B cell (primary cell): ENCODE results near the gene FAM114A2. TPM values are rescaled to one million over a fixed set of nuclear protein-coding genes. Genes with fewer than 3 reads are reported as not detected.

Experiments
- ATAC-seq: fragments of 200-7000 bp; cut with Tn5 transposase; one replicate; pipeline ENCODE4 v1.10.0; 2021; ENCODE audit warnings: low read depth, mild to moderate bottlenecking, moderate number of reproducible peaks, moderate library complexity
- CTCF ChIA-PET: fragments of 350-600 bp; sonication (Branson Sonifier 250); formaldehyde crosslinking; loops from one replicate; lab custom pipeline; 2021; ENCODE audit warnings: antibody characterized with exemption, inconsistent platforms; lab: Charles Lee
- POLR2A ChIA-PET: fragments of 350-600 bp; sonication (Branson Sonifier 250); formaldehyde crosslinking; loops from one replicate; lab custom pipeline; 2021; ENCODE audit warnings: antibody characterized with exemption; lab: Charles Lee
- DNase-seq: peaks from one replicate; pipeline ENCODE4 v3.0.0; 2013
- H2AFZ ChIP-seq: 2 replicates; pipeline ENCODE4 v1.6.1; 2012; ENCODE audit warnings: mild to moderate bottlenecking, low read depth, low read length; ENCODE audit not compliant: insufficient read depth, poor library complexity, severe bottlenecking
- H3K27ac ChIP-seq, 2 donors: 1 replicate in 1 of 2; 2 replicates in 1 of 2; pipeline ENCODE4 v1.5.1; 2012 to 2013; ENCODE audit warnings: low read length in 2 of 2, mild to moderate bottlenecking in 2 of 2, moderate library complexity in 1 of 2
- H3K27me3 ChIP-seq, 4 experiments: fragments of 200-600 bp in 1 of 4; sonication (generic) in 1 of 4; replicated peaks in 1 of 4; 1 replicate in 2 of 4; 2 replicates in 2 of 4; pipeline versions ENCODE4 v1.6.1 to v1.7.0; 2013 to 2016; ENCODE audit warnings: low read length in 3 of 4, mild to moderate bottlenecking in 2 of 4, mixed read lengths in 1 of 4, moderate library complexity in 1 of 4; ENCODE audit not compliant: insufficient read depth in 4 of 4, control insufficient read depth in 3 of 4; ENCODE audit errors: control extremely low read depth in 1 of 4
- H3K36me3 ChIP-seq, 2 experiments: replicated peaks in 1 of 2; 1 replicate in 1 of 2; 2 replicates in 1 of 2; pipeline versions ENCODE4 v1.6.1 to v1.7.1; 2013; ENCODE audit warnings: low read length in 1 of 2; ENCODE audit not compliant: insufficient read depth in 2 of 2, control insufficient read depth in 1 of 2; ENCODE audit errors: control extremely low read depth in 1 of 2, extremely low read depth in 1 of 2
- H3K4me1 ChIP-seq, 2 donors: fragments of 200-600 bp in 1 of 2; sonication (generic) in 1 of 2; 1 replicate in 1 of 2; 2 replicates in 1 of 2; pipeline versions ENCODE4 v1.5.1 to v1.6.1; 2013 to 2017; ENCODE audit warnings: low read length in 2 of 2; ENCODE audit not compliant: control insufficient read depth in 2 of 2, insufficient read depth in 2 of 2
- H3K4me2 ChIP-seq: replicated peaks from 2 replicates; pipeline ENCODE3; 2012; ENCODE audit warnings: mild to moderate bottlenecking, low read depth, low read length; ENCODE audit not compliant: poor library complexity, severe bottlenecking
- H3K4me3 ChIP-seq, 5 experiments: fragments of 200-600 bp in 1 of 5; sonication (generic) in 1 of 5; 1 replicate in 3 of 5; 2 replicates in 2 of 5; pipeline versions ENCODE4 v1.5.1 to v1.7.0; 2011 to 2016; ENCODE audit warnings: low read length in 4 of 5, mild to moderate bottlenecking in 4 of 5, low read depth in 2 of 5, control low read depth in 1 of 5, moderate library complexity in 1 of 5; ENCODE audit not compliant: insufficient read depth in 1 of 5; ENCODE audit errors: control extremely low read depth in 1 of 5, extremely low read depth in 1 of 5
- H3K79me2 ChIP-seq: fragments of 200-600 bp; sonication (generic); one replicate; pipeline ENCODE4 v1.6.0; 2016; ENCODE audit warnings: low read length; ENCODE audit not compliant: control insufficient read depth, insufficient read depth
- H3K9ac ChIP-seq: fragments of 200-600 bp; sonication (generic); 2 replicates; pipeline ENCODE4 v1.6.1; 2017; ENCODE audit warnings: mild to moderate bottlenecking, low read length, moderate library complexity
- H3K9me3 ChIP-seq, 3 donors: one replicate each; pipeline versions ENCODE4 v1.6.1 to v1.7.1; 2013; ENCODE audit warnings: low read length in 2 of 3; ENCODE audit not compliant: control insufficient read depth in 2 of 3, insufficient read depth in 1 of 3; ENCODE audit errors: control extremely low read depth in 1 of 3
- H4K20me1 ChIP-seq: 2 replicates; pipeline ENCODE4 v1.6.0; 2012; ENCODE audit warnings: mild to moderate bottlenecking, low read length; ENCODE audit not compliant: insufficient read depth, control insufficient read depth, poor library complexity, severe bottlenecking
- H3K27ac Mint-ChIP-seq: one replicate; pipeline ENCODE4 v1.8.0; 2021; ENCODE audit warnings: mixed read lengths
- H3K27me3 Mint-ChIP-seq: one replicate; pipeline ENCODE4 v1.8.0; 2021; ENCODE audit warnings: mixed read lengths
- H3K4me1 Mint-ChIP-seq: one replicate; pipeline ENCODE4 v1.8.0; 2021; ENCODE audit warnings: mixed read lengths
- H3K4me3 Mint-ChIP-seq: one replicate; pipeline ENCODE4 v1.8.0; 2021; ENCODE audit warnings: mixed read lengths
- H3K9me3 Mint-ChIP-seq: one replicate; pipeline ENCODE4 v1.8.0; 2022; ENCODE audit warnings: mixed read lengths; ENCODE audit not compliant: insufficient read depth
- EZH2 ChIP-seq: IDR thresholded peaks from 2 replicates; pipeline ENCODE4 v1.6.1; 2012; ENCODE audit warnings: borderline replicate concordance, low read depth, mild to moderate bottlenecking, moderate library complexity, low read length; ENCODE audit not compliant: insufficient read depth, poor library complexity, severe bottlenecking
- WGBS: methylation state at CpG from one replicate; pipeline ENCODE4 v1.1.5; 2013; ENCODE audit warnings: missing lambda C conversion rate; ENCODE audit not compliant: insufficient coverage; 5-methylcytosine and 5-hydroxymethylcytosine counted together
- intact Hi-C: fragments of 100-400 bp; cut with micrococcal nuclease; formaldehyde crosslinking; loops from one replicate; pipeline ENCODE4 v1.10.0; 2022
- polyA plus RNA-seq: library from polyadenylated mRNA; depleted of rRNA; stranded (reverse); fragments of >200 nt; gene quantifications from 2 replicates; pipeline ENCODE4 v1.2.3, GENCODE V29; 2012
- total RNA-seq, 2 donors: library from RNA; stranded (reverse); fragments of 120-200 nt in 1 of 2; gene quantifications; 1 replicate in 1 of 2; 2 replicates in 1 of 2; pipeline versions ENCODE4 v1.2.3 to v1.2.4, GENCODE V29; 2013 to 2022
- TF ChIP-seq, protein P1 (sequence below): fragments of 200-600 bp; IDR thresholded peaks from one replicate; pipeline ENCODE4 v1.8.0; 2022; ENCODE audit warnings: antibody characterized with exemption, mild to moderate bottlenecking

FAM114A2 gene
- total and polyA plus RNA-seq, 2 donors (not counting 1 experiment from before 2014, with no cell fraction given) = 6.0 to 34.2 TPM

DNA sequence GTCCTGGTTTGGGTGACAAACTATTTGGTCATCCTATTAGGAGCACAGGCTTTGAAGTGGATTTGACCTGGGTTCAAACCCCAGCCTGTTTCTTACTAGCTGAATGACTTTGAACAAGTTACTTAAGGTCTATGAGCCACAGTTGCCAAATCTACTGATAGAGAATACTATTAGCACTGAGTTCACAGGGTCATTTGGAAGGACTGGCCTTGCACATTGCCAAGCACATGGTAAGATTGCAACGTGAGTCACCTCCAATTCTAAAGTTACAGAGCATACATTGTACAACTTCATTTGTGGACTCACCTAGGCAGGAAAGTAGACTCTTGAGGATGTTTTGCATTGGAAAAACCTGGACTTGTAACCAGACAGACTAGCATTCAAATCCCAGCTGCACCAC, 39.0 kb upstream of the FAM114A2 start:
- CTCF ChIA-PET = interaction anchor here (2.0 kb wide), 1 partner anchor 327 kb away, joined by 11 read pairs; no protein-coding TSS in a partner anchor
- H3K4me1 ChIP-seq = no peaks in the 10 kb centered on the region
- TF ChIP-seq, protein P1, sequence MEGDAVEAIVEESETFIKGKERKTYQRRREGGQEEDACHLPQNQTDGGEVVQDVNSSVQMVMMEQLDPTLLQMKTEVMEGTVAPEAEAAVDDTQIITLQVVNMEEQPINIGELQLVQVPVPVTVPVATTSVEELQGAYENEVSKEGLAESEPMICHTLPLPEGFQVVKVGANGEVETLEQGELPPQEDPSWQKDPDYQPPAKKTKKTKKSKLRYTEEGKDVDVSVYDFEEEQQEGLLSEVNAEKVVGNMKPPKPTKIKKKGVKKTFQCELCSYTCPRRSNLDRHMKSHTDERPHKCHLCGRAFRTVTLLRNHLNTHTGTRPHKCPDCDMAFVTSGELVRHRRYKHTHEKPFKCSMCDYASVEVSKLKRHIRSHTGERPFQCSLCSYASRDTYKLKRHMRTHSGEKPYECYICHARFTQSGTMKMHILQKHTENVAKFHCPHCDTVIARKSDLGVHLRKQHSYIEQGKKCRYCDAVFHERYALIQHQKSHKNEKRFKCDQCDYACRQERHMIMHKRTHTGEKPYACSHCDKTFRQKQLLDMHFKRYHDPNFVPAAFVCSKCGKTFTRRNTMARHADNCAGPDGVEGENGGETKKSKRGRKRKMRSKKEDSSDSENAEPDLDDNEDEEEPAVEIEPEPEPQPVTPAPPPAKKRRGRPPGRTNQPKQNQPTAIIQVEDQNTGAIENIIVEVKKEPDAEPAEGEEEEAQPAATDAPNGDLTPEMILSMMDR = no peak
- TF ChIP-seq EZH2 = no peak

DNA sequence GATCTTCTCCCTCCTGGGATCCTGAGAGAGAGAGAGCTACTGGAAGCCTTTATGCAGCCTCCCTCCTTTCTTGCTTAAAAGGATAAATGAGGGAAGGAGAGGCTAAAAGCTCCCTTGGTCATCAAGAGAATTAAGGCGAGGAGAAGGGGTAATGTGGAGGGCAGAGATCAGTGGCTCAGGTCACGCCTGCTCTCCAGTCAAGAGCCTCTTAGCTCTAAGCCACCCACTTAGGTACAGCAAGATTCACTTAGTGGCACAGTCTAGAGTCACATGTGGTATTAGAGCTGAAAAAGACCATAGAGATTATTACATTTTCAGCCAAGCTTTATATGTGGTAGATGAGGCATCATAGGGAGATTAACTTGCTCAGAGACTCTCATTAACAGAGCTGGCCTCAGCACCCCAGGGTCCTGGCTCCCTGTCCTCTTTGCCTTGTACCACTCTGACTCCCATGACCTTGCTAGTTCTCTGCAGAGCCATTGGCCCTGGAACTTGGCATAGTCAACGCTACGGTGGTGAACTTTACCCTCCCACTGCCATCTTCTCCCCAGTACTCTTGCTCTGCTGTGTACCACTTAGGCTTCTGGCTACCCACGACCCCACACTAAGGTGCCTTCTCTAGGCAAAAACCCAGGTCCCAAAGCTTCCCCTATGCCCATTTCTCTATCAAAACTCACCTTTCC, 37.7 kb upstream of the FAM114A2 start:
- DNase-seq (no peak), ATAC-seq (no peak)
- Histone ChIP-seq H3K4me3 (no peak overlapping the region), H3K9me3 (no peaks in the 10 kb centered on the region), H2AFZ (no peak overlapping the region), H3K36me3 (no peaks in the 10 kb centered on the region), H3K79me2 (no peaks in the 10 kb centered on the region), H4K20me1 (no peaks in the 10 kb centered on the region), H3K27me3 (no peaks in the 10 kb centered on the region), H3K27ac (no peak overlapping the region), H3K4me2 (no peak overlapping the region), H3K4me1 (peaks cover 2 to 3% of the 10 kb centered on the region in 2 donors), H3K9ac (no peak overlapping the region)
- no peak for TF ChIP-seq EZH2
- TF ChIP-seq, protein P1 = no peak
- intact Hi-C loops = no loop called here
- Mint-ChIP-seq H3K9me3 (no peaks in the 10 kb centered on the region), H3K4me3 (no peak overlapping the region), H3K27me3 (peaks cover 25% of the 10 kb centered on the region), H3K27ac (no peak overlapping the region), H3K4me1 (peaks cover 3% of the 10 kb centered on the region)
- WGBS = 88% methylated on average over 3 of the region's 5 CpGs
- POLR2A ChIA-PET = no interaction called here
- CTCF ChIA-PET = interaction anchor here (1.1 to 13.0 kb wide), 3 partner anchors 9 to 330 kb away, joined by 3 to 295 read pairs (median 4); no protein-coding TSS in a partner anchor

More for the DNA sequence above, 39.0 kb upstream of the FAM114A2 start:
- intact Hi-C loops = no loop called here
- no peak overlapping the region for H3K9ac ChIP-seq
- H3K27ac ChIP-seq = no peak overlapping the region
- no peak overlapping the region for H2AFZ ChIP-seq
- H3K36me3 ChIP-seq = no peaks in the 10 kb centered on the region
- H3K27me3 Mint-ChIP-seq = peaks cover 14% of the 10 kb centered on the region
- H3K4me1 Mint-ChIP-seq = no peaks in the 10 kb centered on the region
- no peak overlapping the region for H3K27ac Mint-ChIP-seq
- H3K9me3 ChIP-seq = no peaks in the 10 kb centered on the region
- POLR2A ChIA-PET = no interaction called here
- no peak overlapping the region for H3K4me3 Mint-ChIP-seq
- ATAC-seq (no peak), DNase-seq (no peak)
- H3K9me3 Mint-ChIP-seq = no peaks in the 10 kb centered on the region
- H3K79me2 ChIP-seq = no peaks in the 10 kb centered on the region
- H4K20me1 ChIP-seq = no peaks in the 10 kb centered on the region
- H3K4me3 ChIP-seq = no peak overlapping the region
- no CpG with 5 or more reads among the region's 1 CpG for WGBS
- H3K4me2 ChIP-seq = no peak overlapping the region
- no peaks in the 10 kb centered on the region for H3K27me3 ChIP-seq
